Activated B cell treated with CpG ODN at 0.5 μM for 24 hours (primary cell): ENCODE measurements around the gene PMS2. TPM values are rescaled to one million over a fixed set of nuclear protein-coding genes. Genes with fewer than 3 reads are reported as not detected.

ENCODE experiments used
- ATAC-seq: fragments of 200-7000 bp; cut with Tn5 transposase; one replicate; pipeline ENCODE4 v1.10.0; 2021; ENCODE audit warnings: low read depth, mild to moderate bottlenecking, moderate library complexity
- CTCF ChIA-PET: fragments of 350-600 bp; sonication (Branson Sonifier 250); formaldehyde crosslinking; loops from one replicate; lab custom pipeline; 2021; ENCODE audit warnings: antibody characterized with exemption; lab: Charles Lee
- POLR2A ChIA-PET: fragments of 350-600 bp; sonication (Branson Sonifier 250); formaldehyde crosslinking; loops from one replicate; lab custom pipeline; 2021; ENCODE audit warnings: antibody characterized with exemption; lab: Charles Lee
- DNase-seq: peaks from one replicate; pipeline ENCODE4 v3.0.0; 2022
- H3K27ac Mint-ChIP-seq: one replicate; pipeline ENCODE4 v1.8.0; 2020; ENCODE audit warnings: mixed read lengths
- H3K27me3 Mint-ChIP-seq: one replicate; pipeline ENCODE4 v1.8.0; 2021; ENCODE audit warnings: mixed read lengths
- H3K36me3 Mint-ChIP-seq: one replicate; pipeline ENCODE4 v1.8.0; 2021; ENCODE audit warnings: low read depth, mixed read lengths
- H3K4me1 Mint-ChIP-seq: one replicate; pipeline ENCODE4 v1.8.0; 2021; ENCODE audit warnings: mixed read lengths
- H3K4me3 Mint-ChIP-seq: one replicate; pipeline ENCODE4 v1.8.0; 2020; ENCODE audit warnings: mild to moderate bottlenecking, mixed read lengths
- H3K9me3 Mint-ChIP-seq: one replicate; pipeline ENCODE4 v1.8.0; 2020; ENCODE audit warnings: mixed read lengths
- intact Hi-C: fragments of 100-400 bp; cut with micrococcal nuclease; formaldehyde crosslinking; loops from one replicate; pipeline ENCODE4 v1.15.1; 2024
- total RNA-seq: library from RNA; stranded (reverse); gene quantifications from 2 replicates; pipeline ENCODE4 v1.2.3, GENCODE V29; 2022
- TF ChIP-seq, protein P1 (sequence below): fragments of 200-600 bp; IDR thresholded peaks from one replicate; pipeline ENCODE4 v1.8.0; 2022; ENCODE audit warnings: antibody characterized with exemption, mild to moderate bottlenecking

The PMS2 gene
- total RNA-seq, 1 donor from 2014 or later: 25.7 TPM

GRCh38 chr7:6031567-6031966 lies 22.7 kb upstream of the PMS2 start:
- TF ChIP-seq, protein P1, sequence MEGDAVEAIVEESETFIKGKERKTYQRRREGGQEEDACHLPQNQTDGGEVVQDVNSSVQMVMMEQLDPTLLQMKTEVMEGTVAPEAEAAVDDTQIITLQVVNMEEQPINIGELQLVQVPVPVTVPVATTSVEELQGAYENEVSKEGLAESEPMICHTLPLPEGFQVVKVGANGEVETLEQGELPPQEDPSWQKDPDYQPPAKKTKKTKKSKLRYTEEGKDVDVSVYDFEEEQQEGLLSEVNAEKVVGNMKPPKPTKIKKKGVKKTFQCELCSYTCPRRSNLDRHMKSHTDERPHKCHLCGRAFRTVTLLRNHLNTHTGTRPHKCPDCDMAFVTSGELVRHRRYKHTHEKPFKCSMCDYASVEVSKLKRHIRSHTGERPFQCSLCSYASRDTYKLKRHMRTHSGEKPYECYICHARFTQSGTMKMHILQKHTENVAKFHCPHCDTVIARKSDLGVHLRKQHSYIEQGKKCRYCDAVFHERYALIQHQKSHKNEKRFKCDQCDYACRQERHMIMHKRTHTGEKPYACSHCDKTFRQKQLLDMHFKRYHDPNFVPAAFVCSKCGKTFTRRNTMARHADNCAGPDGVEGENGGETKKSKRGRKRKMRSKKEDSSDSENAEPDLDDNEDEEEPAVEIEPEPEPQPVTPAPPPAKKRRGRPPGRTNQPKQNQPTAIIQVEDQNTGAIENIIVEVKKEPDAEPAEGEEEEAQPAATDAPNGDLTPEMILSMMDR: no peak
- Mint-ChIP-seq H3K27ac (no peak overlapping the region), H3K36me3 (peaks cover 79% of the 10 kb centered on the region), H3K4me3 (no peak overlapping the region), H3K9me3 (no peaks in the 10 kb centered on the region), H3K27me3 (no peaks in the 10 kb centered on the region), H3K4me1 (peaks cover 10% of the 10 kb centered on the region)
- CTCF ChIA-PET: no interaction called here
- POLR2A ChIA-PET: interaction anchor here (0.5 kb wide), 1 partner anchor 257 kb away, joined by 3 read pairs; no protein-coding TSS in a partner anchor
- ATAC-seq (no peak), DNase-seq (no peak)
- intact Hi-C loops: no loop called here

- no peaks in the 10 kb centered on the region for H3K9me3 Mint-ChIP-seq
- intact Hi-C loops: no loop called here
- POLR2A ChIA-PET: interaction anchor here (0.5 kb wide), 1 partner anchor 257 kb away, joined by 3 read pairs; no protein-coding TSS in a partner anchor
Measured at GRCh38 chr7:6030988-6031387, 22.1 kb upstream of the PMS2 start, which contains the start of gene ANKRD61. TSS of gene ANKRD61 (plus strand) at chr7:6031376. CDS start at chr7:6031376, 0 bp downstream.

GRCh38 chr7:6028563-6028962 lies 19.7 kb upstream of the PMS2 start:
- peaks cover 76% of the 10 kb centered on the region for H3K36me3 Mint-ChIP-seq
- intact Hi-C loops: no loop called here
- H3K4me3 Mint-ChIP-seq: no peak overlapping the region
- DNase-seq (no peak), ATAC-seq (no peak)
- ChIA-PET CTCF (no interaction called here), POLR2A (no interaction called here)
- no peaks in the 10 kb centered on the region for H3K9me3 Mint-ChIP-seq
- no peaks in the 10 kb centered on the region for H3K27me3 Mint-ChIP-seq
- TF ChIP-seq, protein P1: no peak
- peaks cover 26% of the 10 kb centered on the region for H3K4me1 Mint-ChIP-seq
- no peak overlapping the region for H3K27ac Mint-ChIP-seq

More at GRCh38 chr7:6030988-6031387, 22.1 kb upstream of the PMS2 start, which contains the start of gene ANKRD61:
- no peak for DNase-seq
- H3K27ac Mint-ChIP-seq: no peak within 1 kb of the TSS
- TF ChIP-seq, protein P1: no peak
- peaks cover 16% of the 10 kb centered on the region for H3K4me1 Mint-ChIP-seq
- CTCF ChIA-PET: no interaction called here
- no peak for ATAC-seq
- no peaks in the 10 kb centered on the region for H3K27me3 Mint-ChIP-seq
- H3K4me3 Mint-ChIP-seq: no peak within 1 kb of the TSS
- H3K36me3 Mint-ChIP-seq: peaks cover 78% of the 10 kb centered on the region

- ChIA-PET CTCF (interaction anchor here (0.8 kb wide), 1 partner anchor 20 kb away, joined by 4 read pairs; the partner anchor contains the start of genes AIMP2 and PMS2), POLR2A (interaction anchor here (0.7 to 2.4 kb wide), 2 partner anchors 19 to 319 kb away, joined by 6 to 12 read pairs; partner anchors contain the start of genes AIMP2 and PMS2)
- no peaks in the 10 kb centered on the region for H3K27me3 Mint-ChIP-seq
- peaks cover 26% of the 10 kb centered on the region for H3K4me1 Mint-ChIP-seq
- intact Hi-C loops: no loop called here
- H3K27ac Mint-ChIP-seq: peak overlapping the region; percentile 91
- peaks cover 77% of the 10 kb centered on the region for H3K36me3 Mint-ChIP-seq
- H3K4me3 Mint-ChIP-seq: no peak overlapping the region
- TF ChIP-seq, protein P1: no peak
- no peaks in the 10 kb centered on the region for H3K9me3 Mint-ChIP-seq
- DNase-seq (no peak), ATAC-seq (no peak)
Measured at GRCh38 chr7:6027806-6028365, 19.0 kb upstream of the PMS2 start.

DNA sequence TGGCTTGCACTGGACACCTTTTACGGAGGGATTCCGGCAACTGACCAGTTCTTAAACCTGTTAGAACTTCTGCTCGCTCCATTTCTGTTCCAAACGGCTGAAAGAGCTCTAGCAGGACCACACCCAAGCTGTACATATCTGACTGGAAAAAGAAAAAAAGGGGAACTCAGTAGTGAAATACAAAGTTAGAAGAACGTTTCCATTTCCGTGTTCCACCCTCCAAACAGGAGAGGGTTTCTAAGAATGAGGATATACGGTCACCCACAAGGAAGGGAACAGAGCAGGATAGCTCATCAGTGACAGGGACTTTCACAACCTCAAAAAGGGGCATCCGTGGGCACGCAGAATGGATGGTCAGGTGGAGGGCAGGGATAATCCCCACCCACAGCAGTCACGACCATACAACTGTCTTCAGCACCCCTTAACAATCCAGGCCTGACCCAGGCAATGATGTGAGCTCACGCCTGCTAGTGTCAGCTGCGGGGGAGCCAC lies 18.0 kb upstream of the PMS2 start:
- peaks cover 26% of the 10 kb centered on the region for H3K4me1 Mint-ChIP-seq
- CTCF ChIA-PET: interaction anchor here (0.8 kb wide), 1 partner anchor 18 kb away, joined by 4 read pairs; the partner anchor contains the start of genes AIMP2 and PMS2
- DNase-seq (no peak), ATAC-seq (peak; percentile 32)
- POLR2A ChIA-PET: interaction anchor here (0.7 to 2.4 kb wide), 2 partner anchors 18 to 323 kb away, joined by 4 to 12 read pairs; partner anchors contain the start of genes AIMP2 and PMS2
- peak overlapping the region; percentile 91 for H3K27ac Mint-ChIP-seq
- H3K27me3 Mint-ChIP-seq: no peaks in the 10 kb centered on the region
- peaks cover 82% of the 10 kb centered on the region for H3K36me3 Mint-ChIP-seq
- no peaks in the 10 kb centered on the region for H3K9me3 Mint-ChIP-seq
- intact Hi-C loops: loop anchor here (1.0 kb wide), 1 partner anchor 18 kb away; the partner anchor contains the start of genes AIMP2 and PMS2
- TF ChIP-seq, protein P1: no peak
- H3K4me3 Mint-ChIP-seq: peak overlapping the region; percentile 77
